WTC11 (cell line): ENCODE results near the gene MSI2.

ENCODE experiments used
- CREB1 ChIP-seq: sonication (generic); formaldehyde crosslinking; IDR thresholded peaks from 2 replicates; pipeline ENCODE4 v1.8.0; 2023; ENCODE audit warnings: mild to moderate bottlenecking, missing genetic modification reagents
- JUN ChIP-seq: sonication (generic); formaldehyde crosslinking; IDR thresholded peaks from 2 replicates; pipeline ENCODE4 v1.8.0; 2023; ENCODE audit warnings: mild to moderate bottlenecking, missing genetic modification reagents
- PRRX2 ChIP-seq: fragments of 250-450 bp; sonication (Bioruptor Pico); IDR thresholded peaks from 2 replicates; pipeline ENCODE4 v1.8.0; 2021; ENCODE audit warnings: mild to moderate bottlenecking
- TP53 ChIP-seq: sonication (generic); formaldehyde crosslinking; IDR thresholded peaks from 2 replicates; pipeline ENCODE4 v1.8.1; 2023; ENCODE audit warnings: mild to moderate bottlenecking, missing genetic modification reagents
- TF ChIP-seq, protein P1 (sequence below): fragments of 200-600 bp; IDR thresholded peaks from 2 replicates; pipeline ENCODE4 v1.8.0; 2022; ENCODE audit warnings: antibody characterized with exemption

DNA sequence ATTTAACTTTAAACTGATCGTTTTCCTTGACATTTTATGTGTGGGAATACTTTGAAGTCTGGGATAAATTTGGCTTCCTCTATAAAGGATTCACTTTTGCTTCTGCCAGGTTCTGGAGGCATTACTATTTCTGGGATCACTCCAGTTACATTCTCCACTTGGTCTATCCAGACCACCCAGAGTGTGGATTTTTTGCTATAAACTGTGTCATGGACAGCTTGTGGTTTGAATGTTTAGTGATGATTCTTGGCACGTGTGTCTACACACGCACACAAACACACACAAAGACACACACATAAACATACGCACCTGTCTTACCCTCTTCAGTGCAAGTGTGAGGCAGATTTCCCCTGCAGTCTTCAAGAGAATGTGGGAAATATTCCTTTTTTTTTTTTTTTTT lies 27.4 kb upstream of the MSI2 start:
- TF ChIP-seq JUN (no peak), PRRX2 (CRISPR knock-in tag) (no peak), TP53 (CRISPR knock-in tag) (no peak), CREB1 (CRISPR knock-in tag) (no peak)
- TF ChIP-seq, protein P1, sequence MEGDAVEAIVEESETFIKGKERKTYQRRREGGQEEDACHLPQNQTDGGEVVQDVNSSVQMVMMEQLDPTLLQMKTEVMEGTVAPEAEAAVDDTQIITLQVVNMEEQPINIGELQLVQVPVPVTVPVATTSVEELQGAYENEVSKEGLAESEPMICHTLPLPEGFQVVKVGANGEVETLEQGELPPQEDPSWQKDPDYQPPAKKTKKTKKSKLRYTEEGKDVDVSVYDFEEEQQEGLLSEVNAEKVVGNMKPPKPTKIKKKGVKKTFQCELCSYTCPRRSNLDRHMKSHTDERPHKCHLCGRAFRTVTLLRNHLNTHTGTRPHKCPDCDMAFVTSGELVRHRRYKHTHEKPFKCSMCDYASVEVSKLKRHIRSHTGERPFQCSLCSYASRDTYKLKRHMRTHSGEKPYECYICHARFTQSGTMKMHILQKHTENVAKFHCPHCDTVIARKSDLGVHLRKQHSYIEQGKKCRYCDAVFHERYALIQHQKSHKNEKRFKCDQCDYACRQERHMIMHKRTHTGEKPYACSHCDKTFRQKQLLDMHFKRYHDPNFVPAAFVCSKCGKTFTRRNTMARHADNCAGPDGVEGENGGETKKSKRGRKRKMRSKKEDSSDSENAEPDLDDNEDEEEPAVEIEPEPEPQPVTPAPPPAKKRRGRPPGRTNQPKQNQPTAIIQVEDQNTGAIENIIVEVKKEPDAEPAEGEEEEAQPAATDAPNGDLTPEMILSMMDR = no peak
